DMS 273 (cell line): ENCODE data around the gene PSENEN.
A peak's percentile ranks its signal among the peaks of the same experiment; 100 is the strongest.
"Not testable (repeated sequence)": the region's sequence is repeated elsewhere in the genome, so short reads cannot be mapped to it uniquely, and the experiment has no call there.

Source experiments
- DNase-seq: peaks from one replicate; lab custom pipeline; 2025; ENCODE audit not compliant: unreplicated experiment; lab: John Stamatoyannopoulos, UW

The PSENEN gene

GRCh38 chr19:35718345-35719041 lies 27.0 kb upstream of the PSENEN start:
- DNase-seq, result peak; percentile 58

DNA sequence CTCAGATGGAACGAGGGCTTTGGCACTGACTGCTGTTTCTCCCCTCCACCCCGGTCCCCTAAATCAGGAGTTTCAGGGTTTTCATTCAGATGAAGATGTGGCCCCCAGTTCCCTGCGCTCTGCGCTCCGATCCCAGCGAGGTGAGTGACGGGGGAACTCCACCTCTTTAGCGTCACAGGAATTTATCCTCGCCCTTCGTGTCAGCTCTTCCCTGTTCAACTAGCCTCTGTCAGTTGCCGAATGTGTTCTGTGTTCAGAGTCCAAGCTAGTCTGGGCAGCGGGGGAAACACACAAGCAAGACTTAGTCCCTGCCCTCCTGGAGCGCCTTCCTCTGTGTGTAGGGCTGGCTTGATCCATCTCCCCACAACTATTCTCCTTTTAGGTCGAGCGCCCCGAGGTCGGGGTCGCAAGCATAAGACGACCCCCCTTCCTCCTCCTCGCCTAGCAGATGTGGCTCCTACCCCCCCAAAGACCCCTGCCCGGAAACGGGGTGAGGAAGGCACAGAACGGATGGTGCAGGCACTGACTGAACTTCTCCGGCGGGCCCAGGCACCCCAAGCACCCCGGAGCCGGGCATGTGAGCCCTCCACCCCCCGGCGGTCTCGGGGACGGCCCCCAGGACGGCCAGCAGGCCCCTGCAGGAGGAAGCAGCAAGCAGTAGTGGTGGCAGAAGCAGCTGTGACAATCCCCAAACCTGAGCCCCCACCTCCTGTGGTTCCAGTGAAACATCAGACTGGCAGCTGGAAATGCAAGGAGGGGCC lies 25.9 kb upstream of the PSENEN start:
- DNase-seq, result no peak

DNA sequence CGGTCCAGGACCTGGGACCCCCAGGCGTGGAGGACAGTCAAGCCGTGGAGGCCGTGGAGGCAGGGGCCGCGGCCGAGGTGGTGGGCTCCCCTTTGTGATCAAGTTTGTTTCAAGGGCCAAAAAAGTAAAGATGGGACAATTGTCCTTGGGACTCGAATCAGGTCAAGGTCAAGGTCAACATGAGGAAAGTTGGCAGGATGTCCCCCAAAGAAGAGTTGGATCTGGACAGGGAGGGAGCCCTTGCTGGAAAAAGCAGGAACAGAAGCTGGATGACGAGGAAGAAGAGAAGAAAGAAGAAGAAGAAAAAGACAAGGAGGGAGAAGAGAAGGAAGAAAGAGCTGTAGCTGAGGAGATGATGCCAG lies 25.3 kb upstream of the PSENEN start:
- DNase-seq, result no peak

DNA sequence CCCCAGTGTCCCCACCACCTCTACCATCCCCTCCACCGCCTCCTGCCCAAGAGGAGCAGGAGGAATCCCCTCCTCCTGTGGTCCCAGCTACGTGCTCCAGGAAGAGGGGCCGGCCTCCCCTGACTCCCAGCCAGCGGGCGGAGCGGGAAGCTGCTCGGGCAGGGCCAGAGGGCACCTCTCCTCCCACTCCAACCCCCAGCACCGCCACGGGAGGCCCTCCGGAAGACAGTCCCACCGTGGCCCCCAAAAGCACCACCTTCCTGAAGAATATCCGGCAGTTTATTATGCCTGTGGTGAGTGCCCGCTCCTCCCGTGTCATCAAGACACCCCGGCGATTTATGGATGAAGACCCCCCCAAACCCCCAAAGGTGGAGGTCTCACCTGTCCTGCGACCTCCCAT lies 24.8 kb upstream of the PSENEN start:
- no peak for DNase-seq

DNA sequence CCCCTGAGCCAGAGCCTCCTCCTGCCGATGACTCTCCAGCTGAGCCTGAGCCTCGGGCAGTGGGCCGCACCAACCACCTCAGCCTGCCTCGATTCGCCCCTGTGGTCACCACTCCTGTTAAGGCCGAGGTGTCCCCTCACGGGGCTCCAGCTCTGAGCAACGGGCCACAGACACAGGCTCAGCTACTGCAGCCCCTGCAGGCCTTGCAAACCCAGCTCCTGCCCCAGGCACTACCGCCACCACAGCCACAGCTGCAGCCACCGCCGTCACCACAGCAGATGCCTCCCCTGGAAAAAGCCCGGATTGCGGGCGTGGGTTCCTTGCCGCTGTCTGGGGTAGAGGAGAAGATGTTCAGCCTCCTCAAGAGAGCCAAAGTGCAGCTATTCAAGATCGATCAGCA lies 24.1 kb upstream of the PSENEN start:
- no peak for DNase-seq

DNA sequence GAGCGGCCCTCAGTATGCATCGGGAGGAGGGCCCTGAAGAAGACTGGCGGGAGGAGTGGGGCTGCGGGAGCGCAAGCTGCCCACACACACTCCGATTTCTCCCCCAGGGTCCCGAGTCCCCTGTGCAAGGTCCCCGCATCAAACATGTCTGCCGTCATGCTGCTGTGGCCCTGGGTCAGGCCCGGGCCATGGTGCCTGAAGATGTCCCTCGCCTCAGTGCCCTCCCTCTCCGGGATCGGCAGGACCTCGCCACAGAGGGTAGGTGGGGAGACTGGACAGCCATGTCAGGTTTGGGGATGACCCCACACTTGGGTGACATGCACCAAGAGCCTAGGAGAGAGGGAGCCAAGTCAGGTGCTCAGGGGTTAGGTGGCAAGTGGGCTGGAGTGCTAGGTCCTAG lies 23.0 kb upstream of the PSENEN start:
- no peak for DNase-seq

GRCh38 chr19:35722897-35723296 lies 22.6 kb upstream of the PSENEN start:
- DNase-seq, result no peak

DNA sequence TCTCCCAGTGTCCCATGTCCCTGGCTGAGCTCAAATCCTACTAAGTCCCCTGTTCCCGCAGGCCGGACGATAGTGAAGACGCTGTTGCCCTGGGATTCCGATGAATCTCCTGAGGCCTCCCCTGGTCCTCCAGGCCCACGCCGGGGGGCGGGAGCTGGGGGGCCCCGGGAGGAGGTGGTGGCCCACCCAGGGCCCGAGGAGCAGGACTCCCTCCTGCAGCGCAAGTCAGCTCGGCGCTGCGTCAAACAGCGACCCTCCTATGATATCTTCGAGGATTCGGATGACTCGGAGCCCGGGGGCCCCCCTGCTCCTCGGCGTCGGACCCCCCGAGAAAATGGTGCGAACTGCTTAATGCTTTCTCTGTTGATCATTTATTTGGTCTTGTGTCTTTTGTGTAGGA lies 21.8 kb upstream of the PSENEN start:
- DNase-seq, result no peak

GRCh38 chr19:35724132-35724531 lies 21.3 kb upstream of the PSENEN start:
- not testable (repeated sequence) for DNase-seq

GRCh38 chr19:35724560-35724959 lies 20.9 kb upstream of the PSENEN start:
- DNase-seq, result no peak

DNA sequence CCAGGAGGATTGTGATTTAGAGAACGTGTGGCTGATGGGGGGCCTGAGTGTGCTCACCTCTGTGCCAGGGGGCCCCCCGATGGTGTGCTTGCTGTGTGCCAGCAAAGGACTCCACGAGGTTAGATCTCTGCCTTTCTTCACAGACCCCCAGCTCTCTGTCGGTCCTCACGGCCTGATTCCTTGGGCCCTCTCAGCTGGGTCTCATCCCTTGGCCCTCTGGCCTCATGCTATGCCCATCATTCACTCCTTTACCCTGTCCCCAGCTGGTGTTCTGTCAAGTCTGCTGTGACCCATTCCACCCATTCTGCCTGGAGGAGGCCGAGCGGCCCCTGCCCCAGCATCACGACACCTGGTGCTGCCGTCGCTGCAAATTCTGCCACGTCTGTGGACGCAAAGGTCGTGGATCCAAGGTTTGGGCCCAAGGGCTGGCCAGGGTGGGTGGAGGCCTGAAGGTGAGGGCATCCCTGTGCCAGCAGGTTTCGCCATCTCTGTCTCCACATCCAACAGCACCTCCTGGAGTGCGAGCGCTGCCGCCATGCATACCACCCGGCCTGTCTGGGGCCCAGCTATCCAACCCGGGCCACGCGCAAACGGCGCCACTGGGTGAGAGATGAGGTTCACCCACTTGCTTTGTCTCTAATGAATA lies 20.1 kb upstream of the PSENEN start:
- no peak for DNase-seq

DNA sequence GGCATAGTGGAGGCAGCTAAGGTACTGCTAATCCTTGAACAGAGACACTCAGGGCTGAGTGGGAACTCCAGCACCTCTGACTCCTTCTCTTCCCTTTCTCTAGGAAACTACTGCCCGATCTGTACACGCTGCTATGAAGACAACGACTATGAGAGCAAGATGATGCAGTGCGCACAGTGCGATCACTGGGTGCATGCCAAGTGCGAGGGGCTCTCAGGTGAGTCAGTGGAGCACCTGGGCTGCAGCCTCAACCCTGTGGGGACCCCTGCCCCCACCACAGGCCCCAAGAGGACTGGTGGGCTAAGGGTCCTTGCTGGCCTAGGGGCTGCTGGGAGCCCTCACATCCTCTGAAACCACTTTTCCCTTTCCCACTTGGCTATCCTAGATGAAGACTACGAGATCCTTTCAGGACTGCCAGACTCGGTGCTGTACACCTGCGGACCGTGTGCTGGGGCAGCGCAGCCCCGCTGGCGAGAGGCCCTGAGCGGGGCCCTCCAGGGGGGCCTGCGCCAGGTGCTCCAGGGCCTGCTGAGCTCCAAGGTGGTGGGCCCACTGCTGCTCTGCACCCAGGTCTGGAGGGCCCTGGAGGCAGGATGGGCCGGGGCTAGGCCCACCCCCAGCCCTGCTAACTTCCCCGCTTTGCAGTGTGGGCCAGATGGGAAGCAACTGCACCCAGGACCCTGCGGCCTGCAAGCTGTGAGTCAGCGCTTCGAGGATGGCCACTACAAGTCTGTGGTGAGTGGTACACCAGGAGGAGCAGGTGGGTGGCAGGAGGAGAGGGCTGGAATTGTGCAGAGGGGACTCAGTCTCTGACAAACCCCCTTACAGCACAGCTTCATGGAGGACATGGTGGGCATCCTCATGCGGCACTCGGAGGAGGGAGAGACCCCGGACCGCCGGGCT lies 18.1 kb upstream of the PSENEN start:
- DNase-seq, result no peak

DNA sequence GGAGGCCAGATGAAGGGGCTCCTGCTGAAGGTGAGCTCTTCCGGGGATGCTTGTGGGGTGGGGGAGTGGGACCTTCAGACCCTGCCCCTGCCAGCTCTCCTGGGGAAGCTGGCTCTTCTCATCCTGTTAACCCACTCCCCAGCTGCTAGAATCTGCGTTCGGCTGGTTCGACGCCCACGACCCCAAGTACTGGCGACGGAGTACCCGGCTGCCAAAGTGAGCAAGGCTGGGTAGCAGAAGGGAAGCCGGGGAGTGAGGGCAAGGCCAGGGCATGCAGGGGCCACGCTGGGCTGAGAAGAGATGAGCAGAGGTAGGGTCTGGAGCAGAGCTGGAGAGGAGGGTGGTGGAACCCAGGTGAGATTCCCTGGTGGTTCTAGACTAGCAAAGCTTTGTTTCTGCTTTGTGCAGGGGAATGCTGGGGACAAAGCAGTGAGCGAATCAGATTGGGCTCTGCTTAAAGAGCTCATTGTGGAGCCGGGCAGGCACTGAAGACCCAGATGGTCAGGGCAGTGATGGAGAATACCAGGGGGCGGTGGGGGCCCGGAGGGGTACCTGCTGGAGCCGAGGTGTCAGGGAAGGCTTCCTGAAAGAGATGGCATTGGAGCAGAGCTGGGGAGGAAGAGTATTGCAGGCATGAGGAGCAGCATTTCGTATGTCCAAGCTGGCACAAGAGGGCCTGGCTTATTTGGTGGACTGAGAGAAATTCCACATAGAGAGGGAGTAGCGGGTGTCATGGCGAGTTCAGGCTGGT lies 17.3 kb upstream of the PSENEN start:
- DNase-seq, result no peak

- no peak for DNase-seq
Observed at GRCh38 chr19:35729021-35729420, 16.4 kb upstream of the PSENEN start.

DNA sequence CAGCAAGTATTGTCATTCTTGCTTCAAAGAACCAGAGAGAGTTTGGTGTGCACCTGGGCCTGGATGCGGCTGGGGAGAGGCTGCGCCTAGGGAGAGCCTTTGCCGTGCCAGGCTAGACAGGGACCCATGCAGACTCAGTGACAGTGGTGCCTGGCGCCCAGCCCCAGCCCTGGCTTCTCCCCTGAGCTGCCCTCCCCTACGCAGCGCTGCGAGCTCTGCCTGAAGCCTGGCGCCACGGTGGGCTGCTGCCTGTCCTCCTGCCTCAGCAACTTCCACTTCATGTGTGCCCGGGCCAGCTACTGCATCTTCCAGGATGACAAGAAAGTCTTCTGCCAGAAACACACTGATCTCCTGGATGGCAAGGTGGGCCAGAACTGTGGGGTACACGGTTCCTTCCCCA lies 15.7 kb upstream of the PSENEN start:
- no peak for DNase-seq

DNA sequence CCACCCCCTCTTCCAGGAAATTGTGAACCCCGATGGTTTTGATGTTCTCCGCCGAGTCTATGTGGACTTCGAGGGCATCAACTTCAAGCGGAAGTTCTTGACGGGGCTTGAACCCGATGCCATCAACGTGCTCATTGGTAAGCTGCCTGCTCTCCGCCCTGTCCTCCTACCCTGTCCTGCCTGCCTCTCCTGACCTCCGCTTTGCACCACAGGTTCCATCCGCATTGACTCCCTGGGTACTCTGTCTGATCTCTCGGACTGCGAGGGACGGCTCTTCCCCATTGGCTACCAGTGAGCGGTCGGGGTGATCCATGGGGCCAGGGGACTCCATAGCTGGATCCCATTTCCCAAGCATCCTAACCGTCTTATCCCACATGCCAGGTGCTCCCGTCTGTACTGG lies 15.1 kb upstream of the PSENEN start:
- DNase-seq, result no peak

GRCh38 chr19:35731353-35731752 lies 14.1 kb upstream of the PSENEN start:
- no peak for DNase-seq

GRCh38 chr19:35731779-35732405 lies 13.6 kb upstream of the PSENEN start:
- no peak for DNase-seq

DNA sequence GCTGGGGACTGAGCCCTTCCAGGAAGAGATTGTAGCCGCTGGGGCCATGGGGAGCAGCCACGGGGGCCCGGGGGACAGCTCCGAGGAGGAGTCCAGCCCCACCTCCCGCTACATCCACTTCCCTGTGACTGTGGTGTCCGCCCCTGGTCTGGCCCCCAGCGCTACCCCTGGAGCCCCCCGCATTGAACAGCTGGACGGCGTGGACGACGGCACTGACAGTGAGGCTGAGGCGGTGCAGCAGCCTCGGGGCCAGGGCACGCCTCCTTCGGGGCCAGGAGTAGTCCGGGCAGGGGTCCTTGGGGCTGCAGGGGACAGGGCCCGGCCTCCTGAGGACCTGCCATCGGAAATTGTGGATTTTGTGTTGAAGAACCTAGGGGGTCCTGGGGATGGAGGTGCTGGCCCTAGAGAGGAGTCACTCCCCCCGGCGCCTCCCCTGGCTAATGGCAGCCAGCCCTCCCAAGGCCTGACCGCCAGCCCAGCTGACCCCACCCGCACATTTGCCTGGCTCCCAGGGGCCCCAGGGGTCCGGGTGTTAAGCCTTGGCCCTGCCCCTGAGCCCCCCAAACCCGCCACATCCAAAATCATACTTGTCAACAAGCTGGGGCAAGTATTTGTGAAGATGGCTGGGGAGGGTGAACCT lies 12.8 kb upstream of the PSENEN start:
- no peak for DNase-seq
